ENCODE results near the gene ABLIM2.

- TF ChIP-seq, protein P1, sequence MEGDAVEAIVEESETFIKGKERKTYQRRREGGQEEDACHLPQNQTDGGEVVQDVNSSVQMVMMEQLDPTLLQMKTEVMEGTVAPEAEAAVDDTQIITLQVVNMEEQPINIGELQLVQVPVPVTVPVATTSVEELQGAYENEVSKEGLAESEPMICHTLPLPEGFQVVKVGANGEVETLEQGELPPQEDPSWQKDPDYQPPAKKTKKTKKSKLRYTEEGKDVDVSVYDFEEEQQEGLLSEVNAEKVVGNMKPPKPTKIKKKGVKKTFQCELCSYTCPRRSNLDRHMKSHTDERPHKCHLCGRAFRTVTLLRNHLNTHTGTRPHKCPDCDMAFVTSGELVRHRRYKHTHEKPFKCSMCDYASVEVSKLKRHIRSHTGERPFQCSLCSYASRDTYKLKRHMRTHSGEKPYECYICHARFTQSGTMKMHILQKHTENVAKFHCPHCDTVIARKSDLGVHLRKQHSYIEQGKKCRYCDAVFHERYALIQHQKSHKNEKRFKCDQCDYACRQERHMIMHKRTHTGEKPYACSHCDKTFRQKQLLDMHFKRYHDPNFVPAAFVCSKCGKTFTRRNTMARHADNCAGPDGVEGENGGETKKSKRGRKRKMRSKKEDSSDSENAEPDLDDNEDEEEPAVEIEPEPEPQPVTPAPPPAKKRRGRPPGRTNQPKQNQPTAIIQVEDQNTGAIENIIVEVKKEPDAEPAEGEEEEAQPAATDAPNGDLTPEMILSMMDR (IDR thresholded peaks at IDR 0.05 in 4 of 5, conservative IDR thresholded peaks at IDR 0.05 in 1 of 5), result no peak
- TF ChIP-seq POLR2A (IDR thresholded peaks at IDR 0.05), result no peak
These were observed 236.1 kb downstream of the ABLIM2 start for GRCh38 chr4:7922466-7922865.

All from gastrocnemius medialis (tissue), 4 donors.